ENCODE measurements around the gene SAMD4B.

- TF ChIP-seq ZBTB11 (CRISPR knock-in tag; IDR thresholded peaks at IDR 0.05) (no peak), E2F4 (IDR thresholded peaks at IDR 0.05; ENCODE audit: low read depth, low read length) (no peak), NFXL1 (IDR thresholded peaks at IDR 0.05; ENCODE audit: borderline replicate concordance) (no peak)
These were observed 83.9 kb downstream of the SAMD4B start for GRCh38 chr19:39426170-39426569.
